Sigmoid colon (tissue), 4 donors: ENCODE measurements around the gene HIVEP3.
A peak's percentile ranks its signal among the peaks of the same experiment; 100 is the strongest.

Experiments used
- CTCF ChIP-seq, 4 experiments: fragments of 450-650 bp in 3 of 4; fragments of 200-600 bp in 1 of 4; IDR thresholded peaks; one replicate each; pipeline ENCODE4 v1.5.1; 2016 to 2019; ENCODE audit warnings: antibody characterized with exemption in 4 of 4, mild to moderate bottlenecking in 3 of 4, moderate library complexity in 2 of 4
- EP300 ChIP-seq, 4 donors: sonication (generic); formaldehyde crosslinking; IDR thresholded peaks; one replicate each; pipeline ENCODE4 v1.6.1; 2017; ENCODE audit warnings: antibody characterized with exemption in 4 of 4
- POLR2A ChIP-seq, 2 donors: fragments of 450-650 bp; IDR thresholded peaks; one replicate each; pipeline ENCODE4 v1.6.1; 2016; ENCODE audit warnings: antibody characterized with exemption in 2 of 2, mild to moderate bottlenecking in 2 of 2, moderate library complexity in 2 of 2
- POLR2AphosphoS5 ChIP-seq, 4 donors: sonication (generic); formaldehyde crosslinking; IDR thresholded peaks; one replicate each; pipeline ENCODE4 v1.6.1; 2017; ENCODE audit warnings: antibody characterized with exemption in 4 of 4

GRCh38 chr1:41479000-41479807, 439.5 kb downstream of the HIVEP3 start:
- TF ChIP-seq CTCF (IDR thresholded peaks at IDR 0.05) (no peak), POLR2A (IDR thresholded peaks at IDR 0.05) (no peak), POLR2AphosphoS5 (IDR thresholded peaks at IDR 0.05) (peak in 3 of 4 donors; percentile 35 to 55 (median 40)), EP300 (IDR thresholded peaks at IDR 0.05) (no peak)
